Activated CD4-positive, alpha-beta T cell treated with anti-CD3 and anti-CD28 coated beads, Interleukin-2, Interleukin-4, amounts not matched to agents 100 ng/mL and 50 ng/mL, durations not matched to agents 16 hours and 8 hours (primary cell): ENCODE data around the gene TCERG1L.
"Not testable (repeated sequence)": the region's sequence is repeated elsewhere in the genome, so short reads cannot be mapped to it uniquely, and the experiment has no call there.

Experiments
- DNase-seq: peaks from one replicate; pipeline ENCODE4 v3.0.0-alpha.2; 2020; ENCODE audit warnings: low spot score

Gene TCERG1L

GRCh38 chr10:131183546-131184045 is 127.9 kb downstream of the TCERG1L start:
- DNase-seq = no peak

GRCh38 chr10:131181456-131181855 is 130.1 kb downstream of the TCERG1L start:
- DNase-seq = no peak

- DNase-seq = no peak
These were observed 130.6 kb downstream of the TCERG1L start for GRCh38 chr10:131180740-131181415.

- no peak for DNase-seq
These were observed 131.4 kb downstream of the TCERG1L start for GRCh38 chr10:131180086-131180485.

GRCh38 chr10:131179361-131179760 is 132.2 kb downstream of the TCERG1L start:
- DNase-seq = no peak

GRCh38 chr10:131178521-131179331 is 132.8 kb downstream of the TCERG1L start:
- no peak for DNase-seq

- DNase-seq = no peak
These were observed 133.8 kb downstream of the TCERG1L start for GRCh38 chr10:131177431-131178327.

GRCh38 chr10:131176907-131177306 is 134.6 kb downstream of the TCERG1L start:
- DNase-seq = no peak

- not testable (repeated sequence) for DNase-seq
These were observed 135.2 kb downstream of the TCERG1L start for GRCh38 chr10:131176324-131176723.

GRCh38 chr10:131175891-131176290 is 135.6 kb downstream of the TCERG1L start:
- no peak for DNase-seq

- no peak for DNase-seq
These were observed 136.6 kb downstream of the TCERG1L start for GRCh38 chr10:131174651-131175540.

- DNase-seq = no peak
These were observed 137.3 kb downstream of the TCERG1L start for GRCh38 chr10:131174211-131174565.

- DNase-seq = no peak
These were observed 137.9 kb downstream of the TCERG1L start for GRCh38 chr10:131173484-131174210.

- DNase-seq = no peak
These were observed 139.1 kb downstream of the TCERG1L start for GRCh38 chr10:131172433-131172832.

- DNase-seq = no peak
These were observed 142.4 kb downstream of the TCERG1L start for GRCh38 chr10:131169146-131169545.

GRCh38 chr10:131168238-131168875 is 143.2 kb downstream of the TCERG1L start:
- DNase-seq = no peak

- no peak for DNase-seq
These were observed 144.3 kb downstream of the TCERG1L start for GRCh38 chr10:131167036-131167860.

GRCh38 chr10:131166486-131166885 is 145.0 kb downstream of the TCERG1L start:
- DNase-seq = no peak

GRCh38 chr10:131165092-131165491 is 146.4 kb downstream of the TCERG1L start:
- DNase-seq = no peak
